ENCODE data around the gene ELOVL6.
"Not testable (repeated sequence)": the region's sequence is repeated elsewhere in the genome, so short reads cannot be mapped to it uniquely, and the experiment has no call there.

ELOVL6 gene

GRCh38 chr4:110163327-110164069 lies 34.9 kb downstream of the ELOVL6 start:
- in situ Hi-C loops (cut with MboI; ENCODE audit: low sequenced_read_pairs) = no loop called here

GRCh38 chr4:110160618-110161017 lies 37.8 kb downstream of the ELOVL6 start:
- in situ Hi-C loops (cut with MboI; ENCODE audit: low sequenced_read_pairs) = no loop called here

GRCh38 chr4:110159541-110159940 lies 38.9 kb downstream of the ELOVL6 start:
- in situ Hi-C loops (cut with MboI; ENCODE audit: low sequenced_read_pairs) = no loop called here

GRCh38 chr4:110157580-110157979 lies 40.8 kb downstream of the ELOVL6 start:
- in situ Hi-C loops (cut with MboI; ENCODE audit: low sequenced_read_pairs) = no loop called here

GRCh38 chr4:110157166-110157565 lies 41.2 kb downstream of the ELOVL6 start:
- in situ Hi-C loops (cut with MboI; ENCODE audit: low sequenced_read_pairs) = not testable (repeated sequence)

- in situ Hi-C loops (cut with MboI; ENCODE audit: low sequenced_read_pairs) = no loop called here
Observed at GRCh38 chr4:110156442-110156841, 42.0 kb downstream of the ELOVL6 start.

GRCh38 chr4:110155654-110156053 lies 42.8 kb downstream of the ELOVL6 start:
- in situ Hi-C loops (cut with MboI; ENCODE audit: low sequenced_read_pairs) = no loop called here

DNA sequence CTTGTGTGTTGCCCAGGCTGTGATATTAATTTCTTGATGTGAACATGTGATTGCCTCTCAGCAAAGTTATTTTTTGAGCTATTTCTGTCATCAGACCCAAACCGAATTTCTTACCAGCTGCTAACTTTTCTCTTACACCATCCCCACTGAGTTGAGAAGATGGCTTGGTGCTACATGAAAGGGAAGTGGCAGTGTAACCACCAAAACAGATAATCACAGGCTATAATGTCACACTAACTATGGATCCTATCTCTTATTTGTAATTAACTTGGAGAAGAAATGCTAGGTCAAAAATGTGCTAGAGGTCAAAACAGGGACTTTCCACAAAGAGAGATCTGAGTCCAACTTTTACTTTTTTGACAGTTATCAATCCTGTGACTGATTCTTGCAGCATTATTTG lies 43.8 kb downstream of the ELOVL6 start:
- in situ Hi-C loops (cut with MboI; ENCODE audit: low sequenced_read_pairs) = no loop called here

- in situ Hi-C loops (cut with MboI; ENCODE audit: low sequenced_read_pairs) = no loop called here
Observed at GRCh38 chr4:110152386-110152785, 46.0 kb downstream of the ELOVL6 start.

DNA sequence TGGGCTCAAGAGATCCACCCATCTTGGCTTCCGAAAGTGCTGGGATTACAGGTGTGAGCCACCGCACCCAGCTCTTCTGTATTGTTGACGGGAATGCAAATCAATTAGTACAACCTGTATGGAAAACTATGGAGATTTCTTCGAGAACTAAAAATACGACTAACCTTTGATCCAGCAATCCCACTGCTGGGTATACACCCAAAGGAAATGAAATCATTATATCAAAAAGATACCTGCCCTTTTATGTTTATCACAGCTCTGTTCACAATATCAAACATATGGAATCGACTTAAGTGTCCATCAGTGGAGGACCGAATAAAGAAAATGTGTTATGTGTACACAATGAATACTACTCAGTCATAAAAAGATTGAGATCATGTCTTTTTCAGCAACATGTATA lies 49.3 kb downstream of the ELOVL6 start:
- in situ Hi-C loops (cut with MboI; ENCODE audit: low sequenced_read_pairs) = no loop called here

DNA sequence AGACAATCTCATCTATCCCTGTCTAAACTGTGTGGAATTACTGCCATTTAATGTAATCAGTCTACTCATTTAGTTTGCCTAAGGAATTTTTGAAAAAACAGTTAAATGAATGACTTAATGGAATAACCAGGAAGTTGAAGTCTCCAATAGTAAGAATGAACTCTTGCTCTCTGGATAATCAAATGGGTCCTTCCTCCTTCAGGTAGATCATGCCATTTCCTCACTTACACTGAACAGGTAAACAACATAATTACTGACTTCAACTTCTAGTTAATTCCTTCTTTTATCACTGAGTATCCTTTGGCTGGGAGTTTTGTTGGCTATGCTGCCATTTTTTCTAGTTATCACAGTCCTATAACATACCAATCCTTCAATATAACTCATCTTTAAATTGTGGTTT lies 56.0 kb downstream of the ELOVL6 start:
- in situ Hi-C loops (cut with MboI; ENCODE audit: low sequenced_read_pairs) = no loop called here

GRCh38 chr4:110139815-110140214 lies 58.6 kb downstream of the ELOVL6 start:
- in situ Hi-C loops (cut with MboI; ENCODE audit: low sequenced_read_pairs) = no loop called here

- in situ Hi-C loops (cut with MboI; ENCODE audit: low sequenced_read_pairs) = no loop called here
Observed at GRCh38 chr4:110139111-110139510, 59.3 kb downstream of the ELOVL6 start.

DNA sequence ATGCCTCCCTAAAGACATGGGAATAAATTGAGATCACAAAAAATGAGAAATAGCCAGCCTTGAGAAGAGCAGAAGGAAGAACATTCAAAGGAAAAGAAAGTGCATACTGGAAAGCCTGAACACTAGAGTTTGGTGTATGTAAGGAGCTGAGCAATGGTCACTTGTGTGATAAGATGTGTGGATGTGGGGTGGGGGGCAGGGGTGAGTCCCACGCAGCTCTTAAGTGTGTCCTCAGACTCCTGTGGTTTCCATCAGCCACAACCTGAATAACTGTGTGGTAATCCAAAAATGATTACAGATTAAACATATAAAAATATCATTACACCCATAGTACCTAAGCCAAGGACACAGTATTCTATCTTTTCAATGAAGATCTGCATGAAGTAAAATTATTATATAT lies 59.9 kb downstream of the ELOVL6 start:
- in situ Hi-C loops (cut with MboI; ENCODE audit: low sequenced_read_pairs) = no loop called here

DNA sequence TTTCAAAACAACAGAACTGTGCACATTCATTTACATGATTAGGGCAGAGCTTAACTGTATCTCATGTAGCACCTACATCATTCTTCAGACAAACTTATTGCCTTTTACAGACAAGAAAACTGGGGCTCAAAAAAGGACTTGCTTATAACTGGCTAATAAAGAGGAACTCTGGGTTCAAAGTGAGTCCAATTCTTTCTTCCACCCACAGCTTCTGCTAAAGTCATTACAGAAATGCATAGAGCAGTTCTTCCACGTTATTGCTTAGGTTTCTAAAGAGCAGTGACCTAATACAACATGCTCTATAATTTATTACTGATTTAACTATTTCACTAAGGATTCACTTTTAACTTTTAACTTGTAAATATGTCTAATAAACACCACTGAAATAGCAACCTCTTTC lies 60.6 kb downstream of the ELOVL6 start:
- in situ Hi-C loops (cut with MboI; ENCODE audit: low sequenced_read_pairs) = no loop called here

GRCh38 chr4:110135523-110135922 lies 62.9 kb downstream of the ELOVL6 start:
- in situ Hi-C loops (cut with MboI; ENCODE audit: low sequenced_read_pairs) = no loop called here

DNA sequence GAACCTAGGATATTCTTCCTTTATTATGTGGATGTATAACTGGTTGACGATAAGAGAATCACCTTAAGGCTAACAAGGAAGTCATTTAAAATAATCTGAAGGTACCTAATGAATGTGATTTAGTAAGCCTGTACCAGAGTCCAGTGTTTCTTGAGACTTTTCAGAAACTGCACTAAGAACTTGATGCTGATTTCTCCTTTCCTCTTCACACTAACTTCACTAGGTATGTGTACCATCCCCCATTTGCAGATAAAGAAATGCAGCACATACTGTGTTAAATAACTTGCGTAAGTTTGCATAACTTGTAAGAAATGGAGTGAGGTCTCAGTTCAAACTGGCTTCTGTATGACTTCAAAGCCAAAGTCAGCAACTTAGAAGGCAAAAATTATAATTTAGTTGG lies 63.3 kb downstream of the ELOVL6 start:
- in situ Hi-C loops (cut with MboI; ENCODE audit: low sequenced_read_pairs) = no loop called here

DNA sequence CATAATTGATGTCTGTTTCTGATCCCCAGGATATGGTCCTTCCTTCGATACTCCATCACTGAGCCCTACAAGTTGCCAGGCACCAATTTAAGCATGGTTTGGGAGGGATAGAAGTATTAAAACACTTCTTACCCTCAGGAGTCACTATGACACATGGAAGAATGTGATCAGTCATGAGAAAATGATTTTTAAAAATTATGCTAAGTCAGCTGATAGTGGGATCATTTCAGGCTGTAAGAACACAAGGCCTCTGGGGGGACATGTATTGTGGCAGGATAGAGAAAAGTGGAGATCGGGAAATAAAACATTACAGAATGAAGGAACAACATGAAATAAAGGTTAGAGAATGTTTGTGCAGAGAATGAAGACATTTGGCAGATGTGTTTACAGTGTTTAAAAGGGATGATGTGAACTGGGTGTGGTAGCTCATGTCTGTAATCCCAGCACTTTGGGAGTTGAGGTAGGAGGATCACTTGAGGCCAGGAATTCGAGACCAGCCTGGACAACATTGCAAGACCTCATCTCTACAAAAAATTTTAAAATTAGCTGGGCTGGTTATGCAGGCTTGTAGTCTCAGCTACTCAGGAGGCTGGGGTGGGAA lies 64.0 kb downstream of the ELOVL6 start:
- in situ Hi-C loops (cut with MboI; ENCODE audit: low sequenced_read_pairs) = no loop called here

- in situ Hi-C loops (cut with MboI; ENCODE audit: low sequenced_read_pairs) = no loop called here
Observed at GRCh38 chr4:110132816-110133719, 65.3 kb downstream of the ELOVL6 start.

DNA sequence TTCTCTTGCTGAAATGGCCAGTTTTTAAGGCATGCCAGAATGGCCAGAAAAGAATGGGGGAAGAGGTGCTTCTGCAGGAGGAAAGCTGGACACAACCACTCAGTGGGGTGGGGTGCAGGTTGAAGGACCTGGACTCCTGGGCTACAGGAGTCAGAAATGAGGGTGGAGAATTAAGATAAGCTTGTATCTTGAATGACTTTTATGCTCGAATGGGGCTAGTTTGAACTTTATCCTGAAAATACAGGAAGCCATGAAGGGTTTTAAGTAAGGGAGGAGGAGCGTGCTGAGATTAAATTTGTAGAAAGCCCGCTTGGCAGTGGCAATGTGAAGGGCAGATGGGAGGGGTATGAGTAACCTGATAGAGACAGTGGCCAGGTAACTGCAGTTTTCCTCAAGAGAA lies 66.5 kb downstream of the ELOVL6 start:
- in situ Hi-C loops (cut with MboI; ENCODE audit: low sequenced_read_pairs) = no loop called here

DNA sequence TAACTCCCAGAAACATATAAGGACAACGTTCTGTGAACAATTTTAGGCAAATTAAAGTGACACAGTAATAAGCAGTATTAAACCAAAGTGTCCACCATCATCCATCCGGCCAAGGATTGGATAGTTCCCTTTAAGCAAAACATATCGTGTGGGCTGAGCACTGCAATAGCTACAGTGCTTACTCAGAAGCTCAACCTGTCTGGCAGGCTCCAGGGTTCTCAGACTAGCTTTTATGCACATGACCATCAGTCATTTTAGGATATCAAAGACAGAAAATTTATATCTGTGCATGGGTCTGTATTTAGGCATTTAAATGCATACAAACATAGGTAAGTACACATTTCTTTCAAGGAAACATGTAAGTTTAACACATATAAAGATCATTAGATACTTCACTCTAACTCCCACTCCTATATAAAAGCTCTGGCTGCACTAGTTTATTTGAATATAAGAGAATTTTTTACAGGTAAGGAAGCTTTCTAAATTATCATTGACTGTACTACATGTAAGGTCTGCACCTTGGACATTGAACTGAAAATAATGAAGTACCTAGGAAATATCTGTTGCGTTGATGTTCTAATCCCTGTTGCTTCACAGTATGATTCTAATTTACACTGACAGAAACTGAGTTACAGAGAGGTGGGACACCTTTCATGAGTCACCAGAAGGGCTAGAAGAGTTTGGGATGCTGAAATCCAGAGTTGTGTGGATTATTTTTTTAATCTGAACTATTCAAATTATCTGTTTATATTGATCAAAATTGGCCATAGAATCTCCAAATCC lies 67.6 kb downstream of the ELOVL6 start:
- in situ Hi-C loops (cut with MboI; ENCODE audit: low sequenced_read_pairs) = no loop called here
